GM12878 (cell line): ENCODE measurements around the gene HMSD. TPM values are rescaled to one million over a fixed set of nuclear protein-coding genes. Genes with fewer than 3 reads are reported as not detected.

Experiments used
- ATAC-seq: fragments of 200-7000 bp; cut with Tn5 transposase; 3 replicates; pipeline ENCODE4 v1.9.1; 2020; ENCODE audit warnings: mild to moderate bottlenecking, moderate library complexity
- BruUV-seq: library from RNA; stranded (reverse); fragments of 400-500 nt; replicated peaks from 2 replicates; lab custom pipeline; 2021; lab: Mats Ljungman, UMichigan
- CTCF ChIA-PET: fragments of 300-600 bp; sonication (Branson Sonifier 250); formaldehyde crosslinking; extraction: SDS; loops from one replicate; lab custom pipeline; 2021; ENCODE audit warnings: inconsistent platforms; lab: Yijun Ruan, JAX
- POLR2A ChIA-PET: fragments of 350-600 bp; formaldehyde crosslinking; extraction: SDS; loops from one replicate; lab custom pipeline; 2021; ENCODE audit warnings: inconsistent platforms; lab: Charles Lee
- RAD21 ChIA-PET: fragments of 300-600 bp; sonication (Branson Sonifier 250); formaldehyde crosslinking; loops from one replicate; lab custom pipeline; 2023; ENCODE audit warnings: antibody characterized with exemption; ENCODE audit not compliant: unreplicated experiment; lab: Charles Lee
- SMC1A ChIA-PET: fragments of 300-600 bp; sonication (Branson Sonifier 250); formaldehyde crosslinking; loops from one replicate; lab custom pipeline; 2023; ENCODE audit not compliant: unreplicated experiment, uncharacterized antibody; lab: Charles Lee
- DNase-seq: peaks from one replicate; pipeline ENCODE4 v3.0.0-alpha.2; 2011; ENCODE audit warnings: low read depth, low spot score
- FAIRE-seq: peaks from 3 replicates; lab custom pipeline; 2011; peaks lifted over from hg19 to GRCh38; lab: Jason Lieb, UNC
- H2AFZ ChIP-seq: 2 replicates; pipeline ENCODE4 v1.6.0; 2011; ENCODE audit warnings: low read depth, low read length, control low read depth; ENCODE audit not compliant: control insufficient read depth
- H3K27ac ChIP-seq: 2 replicates; pipeline ENCODE4 v1.5.1; 2011; ENCODE audit warnings: control low read depth; ENCODE audit not compliant: control insufficient read depth, insufficient read depth
- H3K27me3 ChIP-seq, 2 experiments: replicated peaks in 1 of 2; 2 replicates each; pipeline versions ENCODE4 v1.6.0 to v1.6.1; 2011; ENCODE audit warnings: low read length in 1 of 2; ENCODE audit not compliant: control insufficient read depth in 2 of 2, insufficient read depth in 2 of 2
- H3K36me3 ChIP-seq, 2 experiments: 2 replicates each; pipeline ENCODE4 v1.5.1; 2011; ENCODE audit warnings: low read length in 1 of 2; ENCODE audit not compliant: control insufficient read depth in 2 of 2, insufficient read depth in 2 of 2
- H3K4me1 ChIP-seq: 2 replicates; pipeline ENCODE4 v1.6.1; 2011; ENCODE audit warnings: mild to moderate bottlenecking, low read length, moderate library complexity, mixed read lengths; ENCODE audit not compliant: control insufficient read depth, insufficient read depth
- H3K4me2 ChIP-seq: 2 replicates; pipeline ENCODE4 v1.6.0; 2011; ENCODE audit warnings: control low read depth; ENCODE audit not compliant: control insufficient read depth, insufficient read depth
- H3K4me3 ChIP-seq: fragments of 200-600 bp; sonication (generic); 2 replicates; pipeline ENCODE4 v1.5.1; 2016
- H3K79me2 ChIP-seq: 2 replicates; pipeline ENCODE4 v1.6.0; 2011; ENCODE audit warnings: low read length; ENCODE audit not compliant: control insufficient read depth, insufficient read depth
- H3K9ac ChIP-seq: 2 replicates; pipeline ENCODE4 v1.8.0; 2011; ENCODE audit warnings: low read length, control low read depth, mixed read lengths; ENCODE audit not compliant: control insufficient read depth, insufficient read depth
- H3K9me3 ChIP-seq: replicated peaks from 3 replicates; pipeline ENCODE4 v1.5.1; 2011; ENCODE audit warnings: mild to moderate bottlenecking, low read length; ENCODE audit not compliant: control insufficient read depth, insufficient read depth
- H4K20me1 ChIP-seq: 2 replicates; pipeline ENCODE4 v1.6.0; 2011; ENCODE audit not compliant: control insufficient read depth, insufficient read depth
- ASH2L ChIP-seq: fragments of 300-600, 200-600 bp; sonication (generic); IDR thresholded peaks from 2 replicates; pipeline ENCODE4 v1.6.1; 2017; ENCODE audit warnings: low read depth, mild to moderate bottlenecking, borderline replicate concordance
- CHD1 ChIP-seq: IDR thresholded peaks from 2 replicates; pipeline ENCODE4 v1.6.1; 2012; ENCODE audit warnings: low read depth, low read length, improper control_type of control experiment
- CREB1 ChIP-seq: IDR thresholded peaks from 2 replicates; pipeline ENCODE4 v1.6.1; 2012; ENCODE audit warnings: low read depth, mild to moderate bottlenecking, inconsistent platforms
- MTA2 ChIP-seq: fragments of 450-650 bp; IDR thresholded peaks from 2 replicates; pipeline ENCODE4 v1.6.1; 2016; ENCODE audit warnings: low read depth, mild to moderate bottlenecking, moderate library complexity
- NBN ChIP-seq: fragments of 450-650 bp; IDR thresholded peaks from 2 replicates; pipeline ENCODE4 v1.6.1; 2016
- SMAD1 ChIP-seq: fragments of 450-650 bp; IDR thresholded peaks from 2 replicates; pipeline ENCODE4 v1.6.1; 2018; ENCODE audit warnings: mild to moderate bottlenecking, low read depth; ENCODE audit not compliant: partially characterized antibody
- SREBF1 ChIP-seq: IDR thresholded peaks from 2 replicates; pipeline ENCODE4 v1.6.1; 2012; ENCODE audit warnings: mild to moderate bottlenecking, low read length
- WGBS: methylation state at CpG from one replicate; pipeline ENCODE4 v1.1.6; 2016; ENCODE audit warnings: low lambda C conversion rate; ENCODE audit not compliant: insufficient replicate concordance, insufficient coverage; ENCODE audit errors: missing lambda C conversion rate; 5-methylcytosine and 5-hydroxymethylcytosine counted together
- in situ Hi-C: fragments of 300-500 bp; cut with MboI; formaldehyde crosslinking; loops from 9 replicates; pipeline ENCODE4 v1.14.3; 2018; ENCODE audit warnings: mixed read lengths
- intact Hi-C: fragments of 100-400 bp; cut with micrococcal nuclease; formaldehyde crosslinking; loops from one replicate; pipeline ENCODE4 v1.14.2; 2022; ENCODE audit not compliant: unreplicated experiment
- polyA plus RNA-seq, 11 experiments: library from polyadenylated mRNA; depleted of rRNA in 4 of 11; unstranded in 6 of 11; stranded (reverse) in 5 of 11; fragments of >200 nt; fragmentation: Nextera tagmentation in 4 of 11; fragmentation: Illumina TruSeq in 1 of 11; extraction: Ambion mirVana in 4 of 11; extraction: Trizol in 1 of 11; gene quantifications; 1 replicate in 1 of 11; 2 replicates in 10 of 11; pipeline versions ENCODE4 v1.2.1 to v1.2.3, GENCODE V29; 2011 to 2016; ENCODE audit warnings: inconsistent platforms in 2 of 11, missing spikeins in 2 of 11, low read depth in 1 of 11
- total RNA-seq, 4 experiments: library from RNA; depleted of rRNA in 3 of 4; stranded (reverse); fragments of >200 nt in 3 of 4; fragmentation: Illumina TruSeq in 1 of 4; extraction: Trizol in 1 of 4; gene quantifications; 2 replicates each; pipeline versions ENCODE4 v1.2.1 to v1.2.3, GENCODE V29; 2013 to 2021
- TF ChIP-seq, protein P1 (sequence below): fragments of 450-650 bp; IDR thresholded peaks from 2 replicates; pipeline ENCODE4 v1.6.1; 2018; ENCODE audit warnings: mild to moderate bottlenecking, low read depth, moderate library complexity; ENCODE audit not compliant: partially characterized antibody
- TF ChIP-seq, protein P2 (sequence below): fragments of 150-350 bp; IDR thresholded peaks from 2 replicates; pipeline ENCODE4 v1.6.1; 2014; ENCODE audit warnings: mild to moderate bottlenecking, low read depth, low read length

HMSD gene
- total and polyA plus RNA-seq, 10 of the 15 experiments (the other 5 are each of a cell fraction or from before 2014, with no cell fraction given), result 11.7 to 83.9 (median 37.8) TPM

DNA sequence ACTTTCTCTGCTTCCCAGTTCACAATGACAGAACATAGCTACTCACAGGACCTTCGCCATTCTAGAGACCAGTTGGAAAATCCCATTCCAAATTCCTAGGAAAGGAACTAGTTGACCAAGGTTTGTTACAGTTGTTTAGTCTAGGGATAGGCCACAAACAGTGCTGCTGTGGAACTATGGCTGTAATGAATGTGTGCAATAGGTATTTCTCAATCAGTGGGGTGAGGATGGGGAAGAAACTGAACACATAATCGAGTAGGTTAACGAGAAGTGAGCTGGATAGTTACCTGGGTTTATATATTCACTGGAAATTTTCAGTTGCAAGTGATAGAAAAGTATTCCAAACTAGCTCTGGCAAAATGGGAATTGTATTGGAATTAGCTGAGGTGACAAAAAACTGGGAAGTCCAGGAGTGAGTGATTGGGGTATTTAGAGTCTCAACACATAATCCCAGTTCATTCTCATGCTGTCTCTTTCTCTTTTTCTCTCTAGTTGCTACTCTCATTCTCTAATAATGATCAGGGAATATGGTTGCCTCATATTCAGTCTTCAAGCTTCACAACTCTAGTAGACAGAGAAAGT lies 18.2 kb upstream of the HMSD start:
- ATAC-seq (no peak), FAIRE-seq (no peak)
- CTCF ChIA-PET, result interaction anchor here (0.6 to 1.4 kb wide), 3 partner anchors 33 to 82 kb away, joined by 3 to 5 read pairs (median 3); no protein-coding TSS in a partner anchor

More for the DNA sequence above, 18.2 kb upstream of the HMSD start:
- Histone ChIP-seq H3K27me3 (no peaks in the 10 kb centered on the region), H3K27ac (no peak overlapping the region), H3K4me1 (peaks cover 4% of the 10 kb centered on the region; the same call in 1 of the 2 replicates), H3K4me3 (no peak overlapping the region), H4K20me1 (no peaks in the 10 kb centered on the region), H3K36me3 (no peaks in the 10 kb centered on the region), H3K4me2 (no peak overlapping the region), H2AFZ (no peak overlapping the region), H3K9ac (no peak overlapping the region), H3K79me2 (no peaks in the 10 kb centered on the region), H3K9me3 (no peaks in the 10 kb centered on the region)
- DNase-seq, result no peak
- TF ChIP-seq MTA2 (no peak), SMAD1 (no peak), ASH2L (no peak), SREBF1 (no peak), CREB1 (no peak), CHD1 (no peak), NBN (no peak)
- TF ChIP-seq, protein P1, sequence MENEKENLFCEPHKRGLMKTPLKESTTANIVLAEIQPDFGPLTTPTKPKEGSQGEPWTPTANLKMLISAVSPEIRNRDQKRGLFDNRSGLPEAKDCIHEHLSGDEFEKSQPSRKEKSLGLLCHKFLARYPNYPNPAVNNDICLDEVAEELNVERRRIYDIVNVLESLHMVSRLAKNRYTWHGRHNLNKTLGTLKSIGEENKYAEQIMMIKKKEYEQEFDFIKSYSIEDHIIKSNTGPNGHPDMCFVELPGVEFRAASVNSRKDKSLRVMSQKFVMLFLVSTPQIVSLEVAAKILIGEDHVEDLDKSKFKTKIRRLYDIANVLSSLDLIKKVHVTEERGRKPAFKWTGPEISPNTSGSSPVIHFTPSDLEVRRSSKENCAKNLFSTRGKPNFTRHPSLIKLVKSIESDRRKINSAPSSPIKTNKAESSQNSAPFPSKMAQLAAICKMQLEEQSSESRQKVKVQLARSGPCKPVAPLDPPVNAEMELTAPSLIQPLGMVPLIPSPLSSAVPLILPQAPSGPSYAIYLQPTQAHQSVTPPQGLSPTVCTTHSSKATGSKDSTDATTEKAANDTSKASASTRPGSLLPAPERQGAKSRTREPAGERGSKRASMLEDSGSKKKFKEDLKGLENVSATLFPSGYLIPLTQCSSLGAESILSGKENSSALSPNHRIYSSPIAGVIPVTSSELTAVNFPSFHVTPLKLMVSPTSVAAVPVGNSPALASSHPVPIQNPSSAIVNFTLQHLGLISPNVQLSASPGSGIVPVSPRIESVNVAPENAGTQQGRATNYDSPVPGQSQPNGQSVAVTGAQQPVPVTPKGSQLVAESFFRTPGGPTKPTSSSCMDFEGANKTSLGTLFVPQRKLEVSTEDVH, result no peak
- TF ChIP-seq, protein P2, sequence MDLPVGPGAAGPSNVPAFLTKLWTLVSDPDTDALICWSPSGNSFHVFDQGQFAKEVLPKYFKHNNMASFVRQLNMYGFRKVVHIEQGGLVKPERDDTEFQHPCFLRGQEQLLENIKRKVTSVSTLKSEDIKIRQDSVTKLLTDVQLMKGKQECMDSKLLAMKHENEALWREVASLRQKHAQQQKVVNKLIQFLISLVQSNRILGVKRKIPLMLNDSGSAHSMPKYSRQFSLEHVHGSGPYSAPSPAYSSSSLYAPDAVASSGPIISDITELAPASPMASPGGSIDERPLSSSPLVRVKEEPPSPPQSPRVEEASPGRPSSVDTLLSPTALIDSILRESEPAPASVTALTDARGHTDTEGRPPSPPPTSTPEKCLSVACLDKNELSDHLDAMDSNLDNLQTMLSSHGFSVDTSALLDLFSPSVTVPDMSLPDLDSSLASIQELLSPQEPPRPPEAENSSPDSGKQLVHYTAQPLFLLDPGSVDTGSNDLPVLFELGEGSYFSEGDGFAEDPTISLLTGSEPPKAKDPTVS, result no peak
- intact Hi-C loops, result no loop called here
- ChIA-PET RAD21 (interaction anchor here (2.4 kb wide), 1 partner anchor 22 kb away, joined by 9 read pairs; no protein-coding TSS in a partner anchor), POLR2A (interaction anchor here (0.8 to 1.5 kb wide), 3 partner anchors 14 to 38 kb away, joined by 3 to 4 read pairs (median 3); no protein-coding TSS in a partner anchor), SMC1A (interaction anchor here (1.0 to 2.0 kb wide), 8 partner anchors 8 to 248 kb away, joined by 3 to 5 read pairs (median 4); partner anchors contain the start of gene SERPINB10)
- no TSS peak for BruUV-seq
- in situ Hi-C loops, result no loop called here
- 36% methylated on average over 3 of the region's 3 CpGs for WGBS
